GM23248 (cell line): Measurements from ENCODE around the gene OSTN.

Source experiments
- EZH2 ChIP-seq: fragments of 200-600 bp; sonication (generic); IDR thresholded peaks from 2 replicates; pipeline ENCODE4 v1.6.1; 2018; ENCODE audit warnings: antibody characterized with exemption, mild to moderate bottlenecking; ENCODE audit not compliant: insufficient read depth, poor library complexity, severe bottlenecking
- EZH2phosphoT487 ChIP-seq: fragments of 200-600 bp; sonication (generic); IDR thresholded peaks from 2 replicates; pipeline ENCODE4 v1.6.1; 2018; ENCODE audit warnings: antibody characterized with exemption, moderate library complexity, mild to moderate bottlenecking, low read depth; ENCODE audit not compliant: insufficient read depth

DNA sequence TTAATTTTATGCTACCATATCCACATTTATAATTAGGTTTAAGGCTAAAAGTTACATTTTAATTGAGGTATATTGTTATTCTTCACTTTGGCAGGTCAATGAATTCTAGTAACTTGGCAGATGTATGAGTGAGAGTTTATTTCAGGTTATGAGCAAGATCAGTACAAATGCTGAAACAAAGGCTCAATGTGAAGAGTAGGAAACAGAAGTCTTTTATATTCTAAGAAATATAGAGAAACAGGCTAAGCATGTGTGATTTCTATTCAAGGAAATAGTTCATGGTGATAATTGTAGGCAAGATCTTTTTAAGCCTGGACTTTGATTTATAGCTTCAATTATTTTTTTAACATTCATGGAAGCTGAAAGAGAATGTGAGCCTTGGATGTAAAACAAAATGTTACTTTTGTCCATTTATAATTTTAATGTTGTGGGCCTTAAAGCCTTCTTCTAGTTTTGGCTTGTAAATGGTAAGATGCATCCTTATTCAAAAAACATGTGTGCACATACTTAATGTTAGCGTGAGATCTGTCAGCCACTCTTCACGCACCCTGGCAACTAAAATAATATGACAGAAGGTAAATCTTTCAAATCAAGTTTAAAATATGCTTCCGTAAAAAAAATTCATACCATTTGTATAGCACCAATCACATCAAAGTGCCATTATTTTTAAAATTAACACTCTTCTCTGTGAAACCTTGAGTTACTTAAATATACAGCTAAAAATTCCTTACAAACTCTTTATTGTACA lies 22.8 kb upstream of the OSTN start:
- TF ChIP-seq EZH2phosphoT487: no peak
- no peak for TF ChIP-seq EZH2
